ENCODE data around the gene SLC25A39. TPM values are rescaled to one million over a fixed set of nuclear protein-coding genes. Genes with fewer than 3 reads are reported as not detected.
"Not testable (repeated sequence)": the region's sequence is repeated elsewhere in the genome, so short reads cannot be mapped to it uniquely, and the experiment has no call there.

SLC25A39 gene, protein sequence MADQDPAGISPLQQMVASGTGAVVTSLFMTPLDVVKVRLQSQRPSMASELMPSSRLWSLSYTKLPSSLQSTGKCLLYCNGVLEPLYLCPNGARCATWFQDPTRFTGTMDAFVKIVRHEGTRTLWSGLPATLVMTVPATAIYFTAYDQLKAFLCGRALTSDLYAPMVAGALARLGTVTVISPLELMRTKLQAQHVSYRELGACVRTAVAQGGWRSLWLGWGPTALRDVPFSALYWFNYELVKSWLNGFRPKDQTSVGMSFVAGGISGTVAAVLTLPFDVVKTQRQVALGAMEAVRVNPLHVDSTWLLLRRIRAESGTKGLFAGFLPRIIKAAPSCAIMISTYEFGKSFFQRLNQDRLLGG
- 129 and 159 TPM in 2 replicates for total RNA-seq (2014; rRNA removed; shearing (Covaris generic))

DNA sequence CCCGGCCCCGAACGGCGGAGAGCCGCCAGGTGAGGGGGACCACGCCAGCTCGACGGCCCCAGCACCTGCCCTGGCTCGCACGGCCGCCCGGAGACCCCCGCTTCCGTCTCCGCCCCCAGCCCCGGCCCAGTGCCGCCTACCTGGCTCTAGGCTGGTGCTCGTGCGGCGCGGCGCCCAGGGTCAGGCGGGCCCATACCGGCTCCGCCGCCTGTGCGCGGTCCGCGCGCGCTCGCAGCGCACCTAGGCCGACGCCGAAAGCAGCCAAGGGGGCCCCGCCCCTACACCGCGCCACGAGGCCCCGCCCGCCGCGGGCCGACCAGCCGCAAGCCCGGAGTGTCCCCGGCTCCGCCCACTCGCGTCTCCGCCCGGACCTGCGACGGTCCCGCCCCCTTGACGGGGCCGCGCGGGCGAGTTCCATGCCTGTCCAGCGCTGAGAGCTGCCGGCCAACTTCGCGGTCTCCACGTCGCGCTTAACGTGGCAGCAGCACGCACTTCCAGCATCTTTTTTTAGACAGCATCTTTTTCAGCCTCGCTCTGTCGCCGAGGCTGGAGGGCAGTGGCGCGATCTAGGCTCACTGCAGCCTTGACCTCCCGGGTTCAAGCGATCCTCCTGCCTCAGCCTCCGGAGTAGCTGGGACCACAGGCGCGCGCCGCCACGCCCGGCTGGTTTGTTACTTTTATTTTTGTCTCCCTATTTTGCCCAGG lies at the start of gene SLC25A39:
SLC25A39 (minus strand) TSS at position 253 of the 705 bp plus-strand sequence. CDS start 1,261 bp downstream, outside the sequence.
- no peaks in the 10 kb centered on the region; the same call in 1 of the 2 replicates for H3K9me3 ChIP-seq (replicated peaks)
- H3K27ac ChIP-seq: peak within 1 kb of the TSS; percentile 15
- peak within 1 kb of the TSS; percentile 97 for H3K4me3 ChIP-seq
- DNase-seq (ENCODE audit: low read depth in 1 of 2, low spot score in 2 of 2): peak; percentile 95
- peaks cover 44% of the 10 kb centered on the region for H3K36me3 ChIP-seq
- no peaks in the 10 kb centered on the region for H3K27me3 ChIP-seq (replicated peaks)
- peaks cover 33% of the 10 kb centered on the region for H3K4me1 ChIP-seq (replicated peaks)

DNA sequence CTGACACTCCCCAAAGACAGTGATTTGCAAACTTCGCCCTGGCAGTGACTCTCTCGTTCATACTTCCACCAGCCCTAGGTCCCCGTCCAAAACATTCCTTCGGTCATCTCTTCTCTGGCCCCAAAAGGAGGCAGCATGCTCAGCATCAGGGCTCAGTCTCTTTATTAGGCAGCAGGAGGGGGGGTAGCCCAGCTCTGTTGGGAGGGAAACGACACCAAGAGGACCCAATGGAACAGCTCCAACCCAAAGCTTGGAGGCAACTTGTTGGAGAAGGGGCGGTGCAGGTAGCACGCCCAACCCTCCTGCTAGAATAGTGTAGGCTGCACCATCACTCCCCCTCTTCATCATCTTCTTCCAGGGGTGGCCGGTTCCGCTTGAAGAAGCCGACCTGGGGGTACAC lies 47.4 kb upstream of the SLC25A39 start:
- Histone ChIP-seq H3K27ac (no peak overlapping the region), H3K36me3 (no peaks in the 10 kb centered on the region), H3K9me3 (replicated peaks) (no peaks in the 10 kb centered on the region), H3K27me3 (replicated peaks) (0 out of 2 replicates have a peak, but pooled peaks cover 6% of the 10 kb centered on the region), H3K4me1 (replicated peaks) (no peaks in the 10 kb centered on the region), H3K4me3 (no peak overlapping the region)
- DNase-seq (ENCODE audit: low read depth in 1 of 2, low spot score in 2 of 2): no peak

DNA sequence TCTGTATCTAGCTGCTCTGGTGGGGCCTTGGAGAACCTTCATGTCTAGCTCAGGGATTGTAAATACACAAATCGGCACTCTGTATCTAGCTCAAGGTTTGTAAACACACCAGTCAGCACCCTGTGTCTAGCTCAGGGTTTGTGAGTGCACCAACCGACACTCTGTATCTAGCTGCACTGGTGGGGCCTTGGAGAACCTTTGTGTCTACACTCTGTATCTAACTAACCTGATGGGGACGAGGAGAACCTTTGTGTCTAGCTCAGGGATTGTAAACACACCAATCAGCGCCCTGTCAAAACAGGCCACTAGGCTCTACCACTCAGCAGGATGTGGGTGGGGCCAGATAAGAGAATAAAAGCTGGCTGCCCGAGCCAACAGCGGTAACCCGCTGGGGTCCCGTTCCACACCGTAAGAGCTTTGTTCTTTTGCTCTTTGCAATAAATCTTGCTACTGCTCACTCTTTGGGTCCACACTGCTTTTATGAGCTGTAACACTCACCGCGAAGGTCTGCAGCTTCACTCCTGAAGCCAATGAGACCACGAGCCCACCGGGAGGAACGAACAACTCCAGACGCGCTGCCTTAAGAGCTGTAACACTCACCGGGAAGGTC lies 44.9 kb upstream of the SLC25A39 start:
- H3K36me3 ChIP-seq; DNase-seq (ENCODE audit: low read depth in 1 of 2, low spot score in 2 of 2); H3K27ac ChIP-seq; H3K9me3 ChIP-seq (replicated peaks); H3K4me1 ChIP-seq (replicated peaks); H3K4me3 ChIP-seq: not testable (repeated sequence)
- H3K27me3 ChIP-seq (replicated peaks): peaks cover 11% of the 10 kb centered on the region; the same call in 1 of the 2 replicates

DNA sequence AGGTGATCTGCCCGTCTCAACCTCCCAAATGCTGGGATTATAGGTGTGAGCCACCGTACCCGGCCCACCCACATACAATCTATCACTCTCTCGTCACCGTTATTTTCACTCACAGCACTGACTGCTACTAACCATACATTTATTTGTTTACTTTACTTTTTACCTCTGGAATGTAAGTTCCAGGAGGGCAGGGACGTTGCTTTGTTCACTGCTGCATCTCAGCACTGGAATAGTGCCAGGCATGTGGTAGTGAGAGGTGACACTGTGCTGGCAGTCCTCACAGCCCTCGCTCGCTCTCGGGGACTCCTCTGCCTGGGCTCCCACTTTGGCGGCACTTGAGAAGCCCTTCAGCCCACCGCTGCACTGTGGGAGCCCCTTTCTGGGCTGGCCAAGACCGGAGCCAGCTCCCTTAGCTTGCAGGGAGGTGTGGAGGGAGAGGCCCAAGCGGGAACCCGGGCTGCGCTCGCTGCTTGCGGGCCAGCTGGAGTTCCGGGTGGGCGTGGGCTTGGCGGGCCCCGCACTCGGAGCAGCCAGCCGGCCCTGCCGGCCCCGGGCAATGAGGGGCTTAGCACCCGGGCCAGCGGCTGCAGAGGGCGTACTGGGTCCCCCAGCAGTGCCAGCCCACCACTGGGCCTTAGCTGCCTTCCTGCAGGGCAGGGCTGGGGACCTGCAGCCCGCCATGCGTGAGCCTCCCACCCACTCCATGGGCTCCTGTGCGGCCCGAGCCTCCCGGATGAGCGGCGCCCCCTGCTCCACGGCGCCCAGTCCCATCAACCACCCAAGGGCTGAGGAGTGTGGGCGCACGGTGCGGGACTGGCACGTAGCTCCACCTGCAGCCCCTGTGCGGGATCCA lies 44.0 kb upstream of the SLC25A39 start:
- not testable (repeated sequence) for DNase-seq (ENCODE audit: low read depth in 1 of 2, low spot score in 2 of 2); H3K4me3 ChIP-seq; H3K36me3 ChIP-seq; H3K9me3 ChIP-seq (replicated peaks); H3K4me1 ChIP-seq (replicated peaks); H3K27ac ChIP-seq
- H3K27me3 ChIP-seq (replicated peaks): peaks cover 11% of the 10 kb centered on the region; the same call in 1 of the 2 replicates

DNA sequence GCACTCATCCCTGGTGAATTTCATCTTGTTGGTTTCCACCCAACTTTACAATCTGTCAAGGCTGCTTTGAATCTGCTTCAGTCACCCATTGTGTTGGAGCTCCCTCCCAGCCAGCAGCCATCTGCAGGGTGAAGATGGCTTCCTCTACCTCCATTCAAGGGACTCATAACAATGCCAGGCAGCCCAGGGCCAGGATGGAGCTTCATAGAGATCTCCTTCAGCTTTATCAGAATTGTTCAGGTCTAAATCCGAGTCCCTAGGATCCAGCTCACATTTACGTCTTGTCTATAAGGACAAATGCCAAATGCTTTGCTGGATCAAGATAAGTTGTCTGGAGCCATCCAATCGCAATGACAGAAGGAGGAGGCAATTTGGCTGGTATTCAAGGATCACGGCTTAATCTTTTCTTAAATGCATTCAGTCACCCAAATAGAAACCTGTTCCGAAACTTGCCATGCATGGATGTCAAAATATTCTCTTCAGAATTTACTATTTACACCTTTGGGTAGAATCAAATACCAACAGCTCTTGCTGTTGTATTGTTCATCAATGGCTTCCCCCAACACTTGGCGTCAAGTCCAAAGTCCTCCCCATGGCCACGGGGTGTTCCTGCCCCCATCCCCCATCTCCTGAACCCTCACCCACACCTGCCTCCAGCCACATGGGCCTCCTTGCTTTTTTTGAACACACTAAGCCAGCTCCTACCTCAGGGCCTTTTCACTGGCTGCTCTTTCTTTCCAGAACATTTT lies 42.8 kb upstream of the SLC25A39 start:
- peaks cover 3% of the 10 kb centered on the region; the same call in 1 of the 2 replicates for H3K36me3 ChIP-seq
- H3K27me3 ChIP-seq (replicated peaks): peaks cover 11% of the 10 kb centered on the region; the same call in 1 of the 2 replicates
- no peak overlapping the region for H3K4me3 ChIP-seq
- peaks cover 10% of the 10 kb centered on the region for H3K4me1 ChIP-seq (replicated peaks)
- DNase-seq (ENCODE audit: low read depth in 1 of 2, low spot score in 2 of 2): no peak
- peaks cover 3% of the 10 kb centered on the region; the same call in 1 of the 2 replicates for H3K9me3 ChIP-seq (replicated peaks)
- no peak overlapping the region for H3K27ac ChIP-seq

DNA sequence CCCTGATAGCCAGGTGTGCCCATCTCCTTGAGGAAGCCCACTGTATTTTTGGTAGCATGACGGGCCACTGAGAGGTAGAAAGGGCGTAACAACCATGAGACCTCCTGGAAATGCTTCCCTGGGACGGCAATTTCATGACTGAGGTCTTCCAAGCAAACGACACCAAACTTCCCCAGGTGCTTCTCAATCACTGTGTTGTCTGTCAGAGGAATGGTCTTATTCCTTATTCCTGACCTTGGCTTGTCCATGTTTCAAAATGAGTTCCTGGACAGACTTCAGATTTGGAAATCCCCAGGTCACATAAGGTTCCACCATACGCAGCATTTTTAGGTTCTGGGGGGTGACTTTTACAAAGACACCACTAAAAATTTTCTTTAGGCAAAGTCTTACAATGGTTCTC lies 40.4 kb upstream of the SLC25A39 start:
- H3K9me3 ChIP-seq (replicated peaks); DNase-seq (ENCODE audit: low read depth in 1 of 2, low spot score in 2 of 2); H3K27ac ChIP-seq; H3K36me3 ChIP-seq; H3K4me3 ChIP-seq; H3K27me3 ChIP-seq (replicated peaks): not testable (repeated sequence)
- peaks cover 10% of the 10 kb centered on the region for H3K4me1 ChIP-seq (replicated peaks)

DNA sequence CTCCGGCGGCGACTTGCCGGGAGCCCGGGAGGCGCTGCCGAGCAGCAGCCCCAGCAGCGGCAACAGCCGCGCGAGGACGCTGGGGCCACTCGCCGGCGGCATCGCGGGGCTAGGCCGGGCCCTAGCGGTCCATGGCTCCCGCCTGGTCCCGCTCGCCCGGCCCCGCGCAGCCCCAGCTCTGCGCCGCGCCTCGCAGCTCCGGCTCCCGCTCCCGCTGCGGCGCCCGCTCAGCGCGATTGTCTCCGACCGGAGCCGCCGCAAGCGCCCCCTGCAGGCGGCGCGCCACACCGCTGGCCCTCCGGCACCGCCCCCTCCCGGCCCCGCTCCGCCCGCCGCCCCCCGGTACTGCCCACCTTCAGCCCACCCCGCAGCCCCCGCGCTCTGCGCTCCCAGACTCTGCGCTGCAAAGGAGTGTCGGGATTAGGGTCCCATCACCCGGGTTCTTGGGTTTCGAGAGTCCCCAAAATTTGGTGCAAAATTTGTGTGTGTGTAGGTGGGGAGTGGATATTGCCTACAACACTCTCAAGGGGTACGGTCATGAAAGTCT lies 39.1 kb upstream of the SLC25A39 start, which contains the start of gene FAM171A2:
FAM171A2 (minus strand) TSS at position 241 of the 547 bp plus-strand sequence; CDS start at position 102, 139 bp downstream.
- peak; percentile 43 to 73 for DNase-seq (ENCODE audit: low read depth in 1 of 2, low spot score in 2 of 2)
- Histone ChIP-seq H3K27me3 (replicated peaks) (peaks cover 8% of the 10 kb centered on the region; the same call in 1 of the 2 replicates), H3K27ac (no peak within 1 kb of the TSS), H3K9me3 (replicated peaks) (peaks cover 3% of the 10 kb centered on the region; the same call in 1 of the 2 replicates), H3K36me3 (peaks cover 3% of the 10 kb centered on the region; the same call in 1 of the 2 replicates), H3K4me1 (replicated peaks) (peaks cover 10% of the 10 kb centered on the region), H3K4me3 (peak within 1 kb of the TSS; percentile 89)

DNA sequence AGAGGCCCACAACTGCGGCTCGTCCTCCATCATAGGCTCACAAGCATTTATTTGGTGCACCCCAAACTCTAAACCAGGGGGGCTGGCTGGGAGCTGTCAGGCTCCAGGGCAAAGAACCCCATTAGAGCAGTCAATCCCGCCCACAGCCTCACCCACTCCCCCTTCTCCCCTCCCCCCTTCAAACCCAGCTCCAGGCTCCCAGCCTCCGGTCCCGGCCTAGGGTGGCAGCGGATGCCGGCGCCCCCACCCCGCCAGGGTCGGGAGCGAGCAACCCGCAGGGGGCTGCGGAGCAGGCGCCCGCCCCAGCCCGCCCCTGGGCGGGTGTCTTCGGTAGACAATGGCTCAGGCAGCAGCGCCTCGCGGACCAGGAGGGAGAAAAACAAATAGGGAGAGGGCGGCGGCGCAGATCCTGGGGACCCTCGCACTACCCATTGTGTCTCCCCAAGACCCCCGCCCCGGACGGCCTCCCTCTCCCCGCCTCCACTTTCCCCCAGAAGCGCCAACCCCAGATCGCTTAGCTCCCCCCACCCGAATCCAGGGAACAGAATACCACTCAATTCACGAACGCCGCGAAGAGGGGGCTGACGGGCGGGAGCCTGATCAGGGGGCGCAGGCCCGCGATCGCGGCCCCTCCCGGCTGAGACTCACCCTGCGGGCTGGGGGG lies 38.5 kb upstream of the SLC25A39 start:
- peaks cover 3% of the 10 kb centered on the region; the same call in 1 of the 2 replicates for H3K36me3 ChIP-seq
- H3K4me3 ChIP-seq: peak overlapping the region; percentile 89
- H3K27me3 ChIP-seq (replicated peaks): peaks cover 5% of the 10 kb centered on the region; the same call in 1 of the 2 replicates
- H3K4me1 ChIP-seq (replicated peaks): peaks cover 10% of the 10 kb centered on the region
- DNase-seq (ENCODE audit: low read depth in 1 of 2, low spot score in 2 of 2): peak in 1 of 2 experiments; percentile 51
- H3K27ac ChIP-seq: no peak overlapping the region
- peaks cover 3% of the 10 kb centered on the region; the same call in 1 of the 2 replicates for H3K9me3 ChIP-seq (replicated peaks)

DNA sequence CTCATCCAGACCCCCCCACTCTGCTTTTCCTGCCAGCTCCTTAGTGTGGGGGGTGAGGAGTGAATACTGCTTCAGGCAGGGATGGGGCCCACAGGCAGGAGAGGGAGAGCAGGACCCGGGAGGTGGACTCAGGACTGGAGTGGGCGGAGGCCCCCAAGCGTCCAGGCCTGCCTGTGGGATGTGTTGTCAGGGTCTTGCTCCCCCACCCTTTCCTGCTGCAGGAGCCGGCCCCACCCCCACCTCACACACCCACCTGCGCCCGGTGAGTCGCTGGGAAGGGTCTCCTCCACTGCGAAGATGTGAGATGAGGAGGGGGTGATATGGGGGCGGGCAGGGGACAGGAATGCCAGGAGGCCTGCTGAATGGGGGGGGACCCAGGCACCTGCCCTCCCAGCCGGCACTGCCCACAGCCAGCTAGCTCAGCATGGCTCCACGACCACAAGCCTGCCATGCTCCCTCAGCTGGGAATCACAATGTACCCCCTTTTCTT lies 37.9 kb upstream of the SLC25A39 start:
- H3K9me3 ChIP-seq (replicated peaks): peaks cover 3% of the 10 kb centered on the region; the same call in 1 of the 2 replicates
- H3K27me3 ChIP-seq (replicated peaks): peaks cover 5% of the 10 kb centered on the region; the same call in 1 of the 2 replicates
- no peak for DNase-seq (ENCODE audit: low read depth in 1 of 2, low spot score in 2 of 2)
- H3K27ac ChIP-seq: no peak overlapping the region
- H3K4me3 ChIP-seq: peak overlapping the region; percentile 89
- peaks cover 10% of the 10 kb centered on the region for H3K4me1 ChIP-seq (replicated peaks)
- peaks cover 3% of the 10 kb centered on the region; the same call in 1 of the 2 replicates for H3K36me3 ChIP-seq

DNA sequence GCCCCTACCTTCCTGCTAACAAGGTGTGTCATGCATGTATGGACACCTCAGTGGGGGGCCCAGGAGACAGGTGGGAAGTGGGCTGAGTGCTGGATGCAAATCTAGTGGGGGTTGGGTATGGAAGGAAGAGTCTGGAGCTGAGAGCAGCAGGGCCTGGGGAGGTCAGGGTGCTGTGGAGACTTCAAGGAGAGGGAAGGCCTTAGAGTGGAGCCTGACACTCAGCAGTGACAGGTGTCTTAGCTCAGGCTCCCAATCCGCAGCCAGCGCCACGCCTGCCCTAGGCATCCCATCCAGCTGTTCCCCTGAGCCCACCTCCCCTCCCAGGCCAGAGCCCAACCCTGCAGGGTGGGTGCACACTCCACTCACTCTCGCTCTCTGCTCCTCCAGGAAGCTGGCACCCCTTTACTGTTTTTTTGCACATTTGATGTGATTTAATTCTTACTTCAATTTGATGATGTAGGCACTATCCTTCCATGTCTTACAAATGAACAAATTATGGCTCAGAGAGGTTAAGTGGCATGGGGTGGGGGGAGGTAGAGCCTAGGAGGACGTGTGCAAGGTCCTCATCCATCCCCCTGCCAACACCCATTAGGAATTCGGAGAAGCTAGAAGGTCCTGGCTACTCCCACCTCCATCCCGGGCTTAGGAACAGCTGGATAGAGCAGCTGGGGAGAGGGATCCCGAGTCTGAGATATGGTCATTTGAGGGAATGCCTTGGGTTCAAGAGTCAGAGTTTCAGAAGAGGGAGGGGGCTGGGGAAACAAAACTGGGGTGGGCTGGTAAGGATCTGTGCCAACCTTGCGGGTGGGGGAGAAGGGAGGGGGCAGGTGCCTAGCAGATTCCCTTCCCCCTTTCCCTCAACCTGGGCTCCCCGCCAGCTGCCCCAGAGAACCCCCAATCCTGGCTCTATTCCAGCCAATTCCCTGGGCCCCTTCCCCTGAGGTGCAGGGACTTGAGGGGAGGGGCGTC lies 37.0 kb upstream of the SLC25A39 start:
- DNase-seq (ENCODE audit: low read depth in 1 of 2, low spot score in 2 of 2): no peak
- Histone ChIP-seq H3K27ac (no peak overlapping the region), H3K4me3 (no peak overlapping the region), H3K4me1 (replicated peaks) (peaks cover 10% of the 10 kb centered on the region), H3K9me3 (replicated peaks) (peaks cover 3% of the 10 kb centered on the region; the same call in 1 of the 2 replicates), H3K36me3 (peaks cover 3% of the 10 kb centered on the region; the same call in 1 of the 2 replicates), H3K27me3 (replicated peaks) (peaks cover 5% of the 10 kb centered on the region; the same call in 1 of the 2 replicates)
